Measurements from ENCODE around the gene NT5M.

GRCh38 chr17:17300624-17301568, 2.3 kb upstream of the NT5M start:
- TF ChIP-seq, protein P1, sequence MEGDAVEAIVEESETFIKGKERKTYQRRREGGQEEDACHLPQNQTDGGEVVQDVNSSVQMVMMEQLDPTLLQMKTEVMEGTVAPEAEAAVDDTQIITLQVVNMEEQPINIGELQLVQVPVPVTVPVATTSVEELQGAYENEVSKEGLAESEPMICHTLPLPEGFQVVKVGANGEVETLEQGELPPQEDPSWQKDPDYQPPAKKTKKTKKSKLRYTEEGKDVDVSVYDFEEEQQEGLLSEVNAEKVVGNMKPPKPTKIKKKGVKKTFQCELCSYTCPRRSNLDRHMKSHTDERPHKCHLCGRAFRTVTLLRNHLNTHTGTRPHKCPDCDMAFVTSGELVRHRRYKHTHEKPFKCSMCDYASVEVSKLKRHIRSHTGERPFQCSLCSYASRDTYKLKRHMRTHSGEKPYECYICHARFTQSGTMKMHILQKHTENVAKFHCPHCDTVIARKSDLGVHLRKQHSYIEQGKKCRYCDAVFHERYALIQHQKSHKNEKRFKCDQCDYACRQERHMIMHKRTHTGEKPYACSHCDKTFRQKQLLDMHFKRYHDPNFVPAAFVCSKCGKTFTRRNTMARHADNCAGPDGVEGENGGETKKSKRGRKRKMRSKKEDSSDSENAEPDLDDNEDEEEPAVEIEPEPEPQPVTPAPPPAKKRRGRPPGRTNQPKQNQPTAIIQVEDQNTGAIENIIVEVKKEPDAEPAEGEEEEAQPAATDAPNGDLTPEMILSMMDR (IDR thresholded peaks at IDR 0.05): no peak
- no peak for TF ChIP-seq ZFX (IDR thresholded peaks at IDR 0.05; ENCODE audit: borderline replicate concordance)

Measured in 22Rv1 (cell line).